Measurements from ENCODE around the gene ACER2. TPM values are rescaled to one million over a fixed set of nuclear protein-coding genes. Genes with fewer than 3 reads are reported as not detected.

Gene ACER2
- total RNA-seq = 0.52 and 0.70 TPM in 2 replicates
- long read RNA-seq, partial matches to known transcripts = 0 of 1 reads
- long read RNA-seq, other reads (novel, unspliced or antisense) = 0 of 1 reads

GRCh38 chr9:19408693-19409400 is at the start of gene ACER2:
TSS of gene ACER2 (plus strand) at chr9:19409009. CDS start at chr9:19409085, 76 bp downstream.
- TF ChIP-seq, protein P1, sequence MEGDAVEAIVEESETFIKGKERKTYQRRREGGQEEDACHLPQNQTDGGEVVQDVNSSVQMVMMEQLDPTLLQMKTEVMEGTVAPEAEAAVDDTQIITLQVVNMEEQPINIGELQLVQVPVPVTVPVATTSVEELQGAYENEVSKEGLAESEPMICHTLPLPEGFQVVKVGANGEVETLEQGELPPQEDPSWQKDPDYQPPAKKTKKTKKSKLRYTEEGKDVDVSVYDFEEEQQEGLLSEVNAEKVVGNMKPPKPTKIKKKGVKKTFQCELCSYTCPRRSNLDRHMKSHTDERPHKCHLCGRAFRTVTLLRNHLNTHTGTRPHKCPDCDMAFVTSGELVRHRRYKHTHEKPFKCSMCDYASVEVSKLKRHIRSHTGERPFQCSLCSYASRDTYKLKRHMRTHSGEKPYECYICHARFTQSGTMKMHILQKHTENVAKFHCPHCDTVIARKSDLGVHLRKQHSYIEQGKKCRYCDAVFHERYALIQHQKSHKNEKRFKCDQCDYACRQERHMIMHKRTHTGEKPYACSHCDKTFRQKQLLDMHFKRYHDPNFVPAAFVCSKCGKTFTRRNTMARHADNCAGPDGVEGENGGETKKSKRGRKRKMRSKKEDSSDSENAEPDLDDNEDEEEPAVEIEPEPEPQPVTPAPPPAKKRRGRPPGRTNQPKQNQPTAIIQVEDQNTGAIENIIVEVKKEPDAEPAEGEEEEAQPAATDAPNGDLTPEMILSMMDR (IDR thresholded peaks at IDR 0.05) = peak; percentile 41
- Mint-ChIP-seq H3K27me3 (ENCODE audit: unreplicated experiment) (peaks cover 4% of the 10 kb centered on the region), H3K4me1 (ENCODE audit: unreplicated experiment) (peaks cover 13% of the 10 kb centered on the region), H3K36me3 (ENCODE audit: unreplicated experiment) (no peaks in the 10 kb centered on the region), H3K9me3 (ENCODE audit: unreplicated experiment) (peaks cover 4% of the 10 kb centered on the region), H3K27ac (ENCODE audit: unreplicated experiment) (peak within 1 kb of the TSS; percentile 52), H3K4me3 (ENCODE audit: unreplicated experiment) (peak within 1 kb of the TSS; percentile 90)
- DNase-seq (ENCODE audit: extremely low spot score, unreplicated experiment) = peak; percentile 96

- Mint-ChIP-seq H3K9me3 (ENCODE audit: unreplicated experiment) (no peaks in the 10 kb centered on the region), H3K4me3 (ENCODE audit: unreplicated experiment) (no peak overlapping the region), H3K27ac (ENCODE audit: unreplicated experiment) (no peak overlapping the region), H3K27me3 (ENCODE audit: unreplicated experiment) (no peaks in the 10 kb centered on the region), H3K36me3 (ENCODE audit: unreplicated experiment) (peaks cover 29% of the 10 kb centered on the region), H3K4me1 (ENCODE audit: unreplicated experiment) (peaks cover 6% of the 10 kb centered on the region)
- TF ChIP-seq, protein P1 (IDR thresholded peaks at IDR 0.05) = no peak
- DNase-seq (ENCODE audit: extremely low spot score, unreplicated experiment) = no peak
Observed at GRCh38 chr9:19369107-19369506, 39.7 kb upstream of the ACER2 start.

GRCh38 chr9:19371942-19372341 is 36.9 kb upstream of the ACER2 start:
- TF ChIP-seq, protein P1 (IDR thresholded peaks at IDR 0.05) = peak; percentile 43
- DNase-seq (ENCODE audit: extremely low spot score, unreplicated experiment) = no peak
- Mint-ChIP-seq H3K27ac (ENCODE audit: unreplicated experiment) (no peak overlapping the region), H3K4me3 (ENCODE audit: unreplicated experiment) (no peak overlapping the region), H3K36me3 (ENCODE audit: unreplicated experiment) (peaks cover 37% of the 10 kb centered on the region), H3K9me3 (ENCODE audit: unreplicated experiment) (no peaks in the 10 kb centered on the region), H3K27me3 (ENCODE audit: unreplicated experiment) (no peaks in the 10 kb centered on the region), H3K4me1 (ENCODE audit: unreplicated experiment) (peaks cover 15% of the 10 kb centered on the region)

DNA sequence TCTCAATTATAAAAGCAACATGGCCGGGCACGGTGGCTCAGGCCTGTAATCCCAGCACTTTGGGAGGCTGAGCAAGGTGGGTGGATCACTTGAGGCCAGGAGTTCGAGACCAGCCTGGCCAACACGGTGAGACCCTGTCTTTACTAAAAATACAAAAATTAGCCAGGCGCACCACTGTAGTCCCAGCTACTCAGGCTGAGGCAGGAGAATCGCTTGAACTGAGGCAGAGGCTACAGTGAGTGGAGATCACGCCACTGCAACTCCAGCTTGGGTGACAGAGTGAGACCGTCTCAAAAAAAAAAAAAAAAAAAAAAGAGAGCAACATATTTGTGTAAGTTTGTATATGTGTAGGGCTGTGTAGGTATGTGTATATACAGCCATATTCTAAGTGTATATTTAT is 36.2 kb upstream of the ACER2 start:
- Mint-ChIP-seq H3K4me3 (ENCODE audit: unreplicated experiment) (no peak overlapping the region), H3K36me3 (ENCODE audit: unreplicated experiment) (peaks cover 43% of the 10 kb centered on the region), H3K27me3 (ENCODE audit: unreplicated experiment) (no peaks in the 10 kb centered on the region), H3K27ac (ENCODE audit: unreplicated experiment) (peak overlapping the region; percentile 65), H3K4me1 (ENCODE audit: unreplicated experiment) (peaks cover 21% of the 10 kb centered on the region), H3K9me3 (ENCODE audit: unreplicated experiment) (no peaks in the 10 kb centered on the region)
- TF ChIP-seq, protein P1 (IDR thresholded peaks at IDR 0.05) = no peak
- DNase-seq (ENCODE audit: extremely low spot score, unreplicated experiment) = no peak

DNA sequence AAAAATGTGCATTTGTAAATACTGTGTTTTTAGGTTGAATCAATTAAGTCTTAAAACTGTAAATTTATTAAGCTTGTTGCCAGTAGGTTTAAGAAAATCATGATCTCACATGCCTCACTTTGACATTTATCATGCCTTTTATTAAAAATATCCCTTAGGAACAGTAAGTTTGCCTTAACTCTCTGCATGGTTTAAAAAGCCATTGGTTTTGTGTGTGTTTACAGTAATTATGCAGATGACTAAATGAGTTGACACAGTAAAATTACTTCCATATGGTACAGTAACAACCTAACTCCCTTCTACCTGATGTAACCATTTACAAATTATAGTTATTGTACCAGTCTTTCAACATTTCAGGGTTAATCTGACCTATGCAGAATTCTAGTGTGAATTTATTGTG is 35.3 kb upstream of the ACER2 start:
- Mint-ChIP-seq H3K27ac (ENCODE audit: unreplicated experiment) (no peak overlapping the region), H3K4me3 (ENCODE audit: unreplicated experiment) (no peak overlapping the region), H3K27me3 (ENCODE audit: unreplicated experiment) (no peaks in the 10 kb centered on the region), H3K4me1 (ENCODE audit: unreplicated experiment) (peaks cover 30% of the 10 kb centered on the region), H3K36me3 (ENCODE audit: unreplicated experiment) (peaks cover 44% of the 10 kb centered on the region), H3K9me3 (ENCODE audit: unreplicated experiment) (no peaks in the 10 kb centered on the region)
- TF ChIP-seq, protein P1 (IDR thresholded peaks at IDR 0.05) = no peak
- no peak for DNase-seq (ENCODE audit: extremely low spot score, unreplicated experiment)

Data from osteocyte (in vitro differentiated cells).